Panc1 (cell line): ENCODE measurements around the gene UCP3. TPM values are rescaled to one million over a fixed set of nuclear protein-coding genes. Genes with fewer than 3 reads are reported as not detected.

Experiments used
- ATAC-seq: fragments of 200-7000 bp; cut with Tn5 transposase; 2 replicates; pipeline ENCODE4 v1.9.1; 2020; ENCODE audit warnings: mild to moderate bottlenecking, moderate library complexity
- BruUV-seq: library from RNA; stranded (reverse); fragments of 400-500 nt; replicated peaks from 2 replicates; lab custom pipeline; 2021; lab: Mats Ljungman, UMichigan
- CTCF ChIA-PET: fragments of 300-600 bp; sonication (Branson Sonifier 250); formaldehyde crosslinking; loops from one replicate; lab custom pipeline; 2022; ENCODE audit warnings: antibody characterized with exemption; lab: Charles Lee
- POLR2A ChIA-PET: fragments of 300-600 bp; sonication (Branson Sonifier 250); formaldehyde crosslinking; loops from one replicate; lab custom pipeline; 2022; ENCODE audit warnings: antibody characterized with exemption; lab: Charles Lee
- DNase-seq: peaks from one replicate; pipeline ENCODE4 v3.0.0-alpha.2; 2010; ENCODE audit warnings: low read depth, low spot score
- H3K27ac ChIP-seq: 2 replicates; pipeline ENCODE4 v1.5.1; 2011; ENCODE audit warnings: mild to moderate bottlenecking, low read length, inconsistent platforms
- H3K27me3 ChIP-seq: fragments of 200-500 bp; sonication (Bioruptor generic); 2 replicates; pipeline ENCODE4 v1.6.0; 2014; ENCODE audit warnings: low read length, inconsistent platforms; ENCODE audit not compliant: control insufficient read depth, insufficient read depth
- H3K36me3 ChIP-seq: fragments of 200-500 bp; sonication (Bioruptor generic); 2 replicates; pipeline ENCODE4 v1.5.1; 2014; ENCODE audit warnings: inconsistent platforms, mild to moderate bottlenecking, low read length, moderate library complexity; ENCODE audit not compliant: control insufficient read depth, insufficient read depth
- H3K4me1 ChIP-seq: 2 replicates; pipeline ENCODE4 v1.5.1; 2011; ENCODE audit warnings: inconsistent platforms, mild to moderate bottlenecking, low read length, moderate library complexity; ENCODE audit not compliant: control insufficient read depth, insufficient read depth
- H3K4me3 ChIP-seq, 2 experiments: 2 replicates each; pipeline ENCODE4 v1.5.1; 2011 to 2012; ENCODE audit warnings: low read depth in 2 of 2, low read length in 2 of 2, mild to moderate bottlenecking in 2 of 2, inconsistent platforms in 1 of 2, moderate library complexity in 1 of 2
- H3K9me3 ChIP-seq: fragments of 200-500 bp; sonication (Bioruptor generic); 2 replicates; pipeline ENCODE4 v1.5.1; 2014; ENCODE audit warnings: low read depth, mild to moderate bottlenecking, inconsistent platforms, low read length, moderate library complexity; ENCODE audit not compliant: control insufficient read depth, insufficient read depth
- CTCF ChIP-seq: fragments of 450-650 bp; IDR thresholded peaks from 2 replicates; pipeline ENCODE4 v1.5.1; 2017; ENCODE audit warnings: mild to moderate bottlenecking
- POLR2AphosphoS5 ChIP-seq: IDR thresholded peaks from 2 replicates; pipeline ENCODE4 v1.6.1; 2012; ENCODE audit warnings: mild to moderate bottlenecking, low read depth, low read length, moderate library complexity
- SIN3A ChIP-seq: IDR thresholded peaks from 2 replicates; pipeline ENCODE4 v1.6.1; 2012; ENCODE audit warnings: low read depth, mild to moderate bottlenecking, low read length, moderate library complexity, borderline replicate concordance; ENCODE audit not compliant: insufficient read depth
- TCF7L2 ChIP-seq: IDR thresholded peaks from 2 replicates; pipeline ENCODE4 v1.6.1; 2011; ENCODE audit warnings: mild to moderate bottlenecking, low read depth, low read length, inconsistent platforms
- in situ Hi-C: cut with HindIII; loops from 2 replicates; pipeline ENCODE4 v1.10.0; 2016; ENCODE audit warnings: low sequenced_read_pairs, low pct_unique_long_range_greater_than_20kb
- intact Hi-C: fragments of 100-400 bp; cut with micrococcal nuclease; formaldehyde crosslinking; loops from one replicate; pipeline ENCODE4 v1.10.0; 2022; ENCODE audit not compliant: unreplicated experiment
- total RNA-seq: library from RNA; stranded (reverse); gene quantifications from one replicate; pipeline ENCODE4 v1.2.1, GENCODE V29; 2021; ENCODE audit not compliant: unreplicated experiment
- TF ChIP-seq, protein P1 (sequence below), 2 experiments: IDR thresholded peaks; 2 replicates each; pipeline ENCODE4 v1.6.1; 2011 to 2012; ENCODE audit warnings: low read depth in 2 of 2, control low read depth in 1 of 2, low read length in 1 of 2, mild to moderate bottlenecking in 1 of 2, moderate library complexity in 1 of 2; ENCODE audit not compliant: insufficient read depth in 1 of 2

Gene UCP3
- total RNA-seq, 1 experiment from 2014 or later, result 0.46 TPM

- ATAC-seq (no peak), DNase-seq (no peak)
- Histone ChIP-seq H3K27me3 (no peaks in the 10 kb centered on the region), H3K4me1 (no peaks in the 10 kb centered on the region), H3K4me3 (no peak overlapping the region), H3K9me3 (no peaks in the 10 kb centered on the region), H3K36me3 (no peaks in the 10 kb centered on the region), H3K27ac (no peak overlapping the region)
- intact Hi-C loops, result no loop called here
- in situ Hi-C loops, result no loop called here
- no TSS peak for BruUV-seq
- ChIA-PET POLR2A (no interaction called here), CTCF (no interaction called here)
- TF ChIP-seq TCF7L2 (no peak), CTCF (no peak), POLR2AphosphoS5 (no peak), SIN3A (no peak)
- TF ChIP-seq, protein P1, sequence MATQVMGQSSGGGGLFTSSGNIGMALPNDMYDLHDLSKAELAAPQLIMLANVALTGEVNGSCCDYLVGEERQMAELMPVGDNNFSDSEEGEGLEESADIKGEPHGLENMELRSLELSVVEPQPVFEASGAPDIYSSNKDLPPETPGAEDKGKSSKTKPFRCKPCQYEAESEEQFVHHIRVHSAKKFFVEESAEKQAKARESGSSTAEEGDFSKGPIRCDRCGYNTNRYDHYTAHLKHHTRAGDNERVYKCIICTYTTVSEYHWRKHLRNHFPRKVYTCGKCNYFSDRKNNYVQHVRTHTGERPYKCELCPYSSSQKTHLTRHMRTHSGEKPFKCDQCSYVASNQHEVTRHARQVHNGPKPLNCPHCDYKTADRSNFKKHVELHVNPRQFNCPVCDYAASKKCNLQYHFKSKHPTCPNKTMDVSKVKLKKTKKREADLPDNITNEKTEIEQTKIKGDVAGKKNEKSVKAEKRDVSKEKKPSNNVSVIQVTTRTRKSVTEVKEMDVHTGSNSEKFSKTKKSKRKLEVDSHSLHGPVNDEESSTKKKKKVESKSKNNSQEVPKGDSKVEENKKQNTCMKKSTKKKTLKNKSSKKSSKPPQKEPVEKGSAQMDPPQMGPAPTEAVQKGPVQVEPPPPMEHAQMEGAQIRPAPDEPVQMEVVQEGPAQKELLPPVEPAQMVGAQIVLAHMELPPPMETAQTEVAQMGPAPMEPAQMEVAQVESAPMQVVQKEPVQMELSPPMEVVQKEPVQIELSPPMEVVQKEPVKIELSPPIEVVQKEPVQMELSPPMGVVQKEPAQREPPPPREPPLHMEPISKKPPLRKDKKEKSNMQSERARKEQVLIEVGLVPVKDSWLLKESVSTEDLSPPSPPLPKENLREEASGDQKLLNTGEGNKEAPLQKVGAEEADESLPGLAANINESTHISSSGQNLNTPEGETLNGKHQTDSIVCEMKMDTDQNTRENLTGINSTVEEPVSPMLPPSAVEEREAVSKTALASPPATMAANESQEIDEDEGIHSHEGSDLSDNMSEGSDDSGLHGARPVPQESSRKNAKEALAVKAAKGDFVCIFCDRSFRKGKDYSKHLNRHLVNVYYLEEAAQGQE (IDR thresholded peaks at IDR 0.05; ENCODE audit: insufficient read depth in 1 of 2, low read depth in 2 of 2, low read length in 1 of 2), result no peak
Measured at GRCh38 chr11:74000307-74001133, 8.4 kb downstream of the UCP3 start.

GRCh38 chr11:73999581-74000306, 9.1 kb downstream of the UCP3 start:
- no peaks in the 10 kb centered on the region for H3K36me3 ChIP-seq
- TF ChIP-seq TCF7L2, result no peak
- TF ChIP-seq CTCF, result no peak
- TF ChIP-seq POLR2AphosphoS5, result no peak
- TF ChIP-seq SIN3A, result no peak
- TF ChIP-seq, protein P1 (IDR thresholded peaks at IDR 0.05; ENCODE audit: insufficient read depth in 1 of 2, low read depth in 2 of 2, low read length in 1 of 2), result no peak
- in situ Hi-C loops (no loop called here), intact Hi-C loops (no loop called here)
- BruUV-seq, result no TSS peak
- ChIA-PET POLR2A (interaction anchor here (0.6 kb wide), 1 partner anchor 283 kb away, joined by 4 read pairs; no protein-coding TSS in a partner anchor), CTCF (no interaction called here)
- H3K9me3 ChIP-seq, result no peaks in the 10 kb centered on the region
- no peaks in the 10 kb centered on the region; the same call in 1 of the 2 replicates for H3K27me3 ChIP-seq
- H3K27ac ChIP-seq, result no peak overlapping the region
- DNase-seq, result no peak
- ATAC-seq, result no peak
- no peaks in the 10 kb centered on the region for H3K4me1 ChIP-seq
- no peak overlapping the region for H3K4me3 ChIP-seq
